Body of pancreas (tissue), 4 donors: ENCODE measurements around the gene USP10. TPM values are rescaled to one million over a fixed set of nuclear protein-coding genes. Genes with fewer than 3 reads are reported as not detected.

Experiments used
- ATAC-seq: fragments of 150-250 bp; one replicate; pipeline ENCODE4 v1.9.1; 2016
- DNase-seq, 4 donors: peaks; one replicate each; pipeline ENCODE4 v3.0.0-alpha.2; 2019
- H3K27ac ChIP-seq, 4 donors: fragments of 200-600 bp; sonication (generic); 1 replicate in 3 of 4; 2 replicates in 1 of 4; pipeline versions ENCODE4 v1.5.1 to v1.6.1; 2016 to 2019; ENCODE audit warnings: mild to moderate bottlenecking in 1 of 4, mixed read lengths in 1 of 4, moderate library complexity in 1 of 4
- H3K27me3 ChIP-seq, 2 donors: fragments of 200-600 bp; sonication (generic); one replicate each; pipeline ENCODE4 v1.6.0; 2016; ENCODE audit warnings: mild to moderate bottlenecking in 1 of 2
- H3K36me3 ChIP-seq, 2 donors: fragments of 200-600 bp; sonication (generic); replicated peaks in 1 of 2; 2 replicates each; pipeline ENCODE4 v1.5.1; 2016; ENCODE audit warnings: low read depth in 2 of 2; ENCODE audit not compliant: insufficient read depth in 1 of 2
- H3K4me1 ChIP-seq: fragments of 200-600 bp; sonication (generic); one replicate; pipeline ENCODE4 v1.6.0; 2016
- H3K4me3 ChIP-seq, 2 donors: fragments of 200-600 bp; sonication (generic); 1 replicate in 1 of 2; 2 replicates in 1 of 2; pipeline ENCODE4 v1.5.1; 2016 to 2019
- H3K9me3 ChIP-seq, 3 donors: fragments of 200-600 bp; sonication (generic); 1 replicate in 2 of 3; 2 replicates in 1 of 3; pipeline ENCODE4 v1.5.1; 2016
- CTCF ChIP-seq, 7 experiments: fragments of 450-650 bp in 4 of 7; fragments of 200-600 bp in 3 of 7; sonication (generic) in 3 of 7; IDR thresholded peaks; one replicate each; pipeline ENCODE4 v1.5.1; 2016 to 2019; ENCODE audit warnings: antibody characterized with exemption in 7 of 7
- POLR2A ChIP-seq, 3 donors: fragments of 450-650 bp; IDR thresholded peaks; one replicate each; pipeline ENCODE4 v1.6.1; 2016; ENCODE audit warnings: antibody characterized with exemption in 3 of 3, mild to moderate bottlenecking in 2 of 3
- WGBS, 2 donors: methylation state at CpG; one replicate each; pipeline ENCODE4 v1.1.5; 2017; 5-methylcytosine and 5-hydroxymethylcytosine counted together
- intact Hi-C: fragments of 100-400 bp; cut with DNase I; formaldehyde crosslinking; loops from one replicate; pipeline ENCODE4 v1.15.1; 2023
- total RNA-seq, 2 donors: library from RNA; depleted of rRNA; stranded (reverse); fragments of >200 nt; gene quantifications; one replicate each; pipeline ENCODE4 v1.1.0, GENCODE V29; 2016

The USP10 gene
- total RNA-seq, 2 donors from 2014 or later = 24.6 to 32.3 TPM

DNA sequence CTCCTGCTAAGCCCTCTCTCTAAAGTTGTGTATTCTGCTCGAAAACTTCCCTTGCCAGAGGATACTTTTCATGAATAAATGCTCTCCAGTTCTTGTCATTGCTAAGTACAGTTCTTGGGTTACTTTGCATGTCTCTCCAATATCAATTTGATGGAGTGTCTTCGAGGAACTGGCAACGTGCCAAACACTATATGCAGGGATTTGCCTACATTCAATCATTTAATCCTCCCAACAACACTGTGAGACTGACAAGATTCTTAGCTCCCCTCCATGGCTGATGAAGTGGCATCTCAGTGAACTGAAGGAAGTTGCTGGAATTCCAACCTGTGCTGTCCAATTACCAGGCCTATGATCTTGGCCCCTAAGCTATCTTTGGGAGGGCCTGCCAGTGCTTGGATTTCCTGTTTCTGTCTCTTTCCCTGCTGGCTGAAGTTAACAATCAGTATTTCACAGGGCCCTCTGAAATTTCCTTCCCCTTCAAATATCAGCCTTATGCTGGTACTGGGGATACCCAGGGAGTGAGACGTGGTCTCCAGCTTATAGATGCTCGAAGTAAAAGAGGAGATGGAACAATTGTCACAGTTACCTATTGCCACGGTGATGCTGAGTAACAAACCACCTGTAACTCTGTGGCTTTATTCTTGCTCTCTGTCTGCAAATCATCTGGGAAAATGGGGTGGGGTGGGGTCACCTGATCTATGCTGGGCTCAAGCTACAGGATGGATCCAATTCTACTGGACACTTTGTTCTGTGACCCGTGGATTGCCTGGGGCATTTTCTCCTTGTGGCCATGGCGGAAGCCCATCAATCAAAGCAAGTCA is 100.6 kb downstream of the USP10 start:
- ATAC-seq (no peak), DNase-seq (no peak)
- H3K27me3 ChIP-seq = no peaks in the 10 kb centered on the region
- H3K36me3 ChIP-seq = no peaks in the 10 kb centered on the region
- no peak overlapping the region for H3K4me3 ChIP-seq
- H3K27ac ChIP-seq = no peak overlapping the region
- no peaks in the 10 kb centered on the region for H3K4me1 ChIP-seq
- no peaks in the 10 kb centered on the region for H3K9me3 ChIP-seq
- WGBS, 2 donors = 62 to 65% methylated on average over 7 to 8 of the region's 8 CpGs
- intact Hi-C loops = no loop called here
- TF ChIP-seq CTCF (IDR thresholded peaks at IDR 0.05) (no peak), POLR2A (IDR thresholded peaks at IDR 0.05) (no peak)

GRCh38 chr16:84803146-84803545 is 103.3 kb downstream of the USP10 start:
- no peaks in the 10 kb centered on the region for H3K36me3 ChIP-seq
- no peaks in the 10 kb centered on the region for H3K9me3 ChIP-seq
- ATAC-seq (no peak), DNase-seq (no peak)
- H3K4me3 ChIP-seq = no peak overlapping the region
- no peaks in the 10 kb centered on the region for H3K27me3 ChIP-seq
- no peak overlapping the region for H3K27ac ChIP-seq
- TF ChIP-seq CTCF (IDR thresholded peaks at IDR 0.05) = no peak
- TF ChIP-seq POLR2A (IDR thresholded peaks at IDR 0.05) = no peak
- 65 to 76% methylated on average over 9 of the region's 9 CpGs for WGBS, 2 donors
- intact Hi-C loops = no loop called here
- no peaks in the 10 kb centered on the region for H3K4me1 ChIP-seq

DNA sequence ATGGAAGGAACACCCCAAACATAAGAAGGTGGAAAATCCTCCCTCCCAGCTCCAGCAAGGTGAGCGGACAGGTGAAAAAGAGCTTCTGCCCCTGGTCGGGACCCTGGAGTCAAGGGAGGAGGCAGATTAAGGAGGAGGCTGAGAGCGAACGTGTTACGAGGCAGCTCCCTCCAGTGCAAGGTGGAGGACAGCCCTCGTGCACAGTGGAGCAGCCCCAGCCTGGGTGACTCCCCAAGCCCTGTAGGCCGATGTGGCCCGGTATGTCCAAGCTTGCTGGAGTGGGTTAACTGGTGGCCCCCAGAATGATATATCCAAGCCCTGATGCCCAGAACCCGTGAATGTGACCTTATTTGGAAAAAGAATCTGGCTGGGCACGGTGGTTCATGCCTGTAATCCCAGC is 104.5 kb downstream of the USP10 start:
- DNase-seq (no peak), ATAC-seq (no peak)
- H3K4me1 ChIP-seq = no peaks in the 10 kb centered on the region
- no peak overlapping the region for H3K27ac ChIP-seq
- intact Hi-C loops = no loop called here
- H3K9me3 ChIP-seq = no peaks in the 10 kb centered on the region
- TF ChIP-seq POLR2A (IDR thresholded peaks at IDR 0.05) (no peak), CTCF (IDR thresholded peaks at IDR 0.05) (no peak)
- no peak overlapping the region for H3K4me3 ChIP-seq
- 84 to 85% methylated on average over 10 of the region's 10 CpGs for WGBS, 2 donors
- H3K36me3 ChIP-seq = no peaks in the 10 kb centered on the region
- no peaks in the 10 kb centered on the region for H3K27me3 ChIP-seq

DNA sequence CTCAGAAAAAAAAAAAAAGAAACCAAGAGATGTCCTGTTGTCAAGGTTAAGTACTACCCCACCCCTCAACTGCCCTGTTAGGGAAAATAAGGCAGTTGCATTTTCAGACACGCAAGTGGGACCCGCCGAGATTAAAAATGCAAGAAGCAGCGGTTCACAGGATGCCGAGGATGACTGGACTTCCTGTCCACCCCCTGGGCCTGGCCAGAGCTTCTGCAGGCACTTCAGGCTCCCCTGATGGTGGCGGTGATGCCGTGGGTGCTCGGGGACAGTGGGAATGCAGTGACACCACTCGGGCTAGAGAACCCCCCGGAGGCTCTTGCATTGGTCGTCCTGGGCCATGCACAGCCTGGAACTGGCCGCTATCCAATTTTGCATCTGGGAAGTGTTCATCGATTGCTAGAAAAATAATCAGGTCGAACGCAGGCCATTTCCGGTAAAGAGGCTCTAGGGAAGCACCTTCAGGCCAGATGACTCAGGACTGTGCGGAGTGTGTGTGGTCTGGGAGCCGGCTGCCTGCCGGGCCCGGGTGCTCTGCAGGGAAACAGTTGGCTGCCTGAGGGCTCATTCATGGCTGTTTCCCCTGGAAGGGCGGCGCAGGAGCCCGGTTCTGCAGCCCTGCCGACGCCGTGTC is 106.6 kb downstream of the USP10 start:
- ATAC-seq (peak; percentile 50), DNase-seq (peak in 2 of 4 donors; percentile 37 to 67)
- Histone ChIP-seq H3K4me1 (no peaks in the 10 kb centered on the region), H3K4me3 (no peak overlapping the region), H3K9me3 (no peaks in the 10 kb centered on the region), H3K27ac (peak overlapping the region in 2 of 4 donors; percentile 0 to 32), H3K27me3 (no peaks in the 10 kb centered on the region), H3K36me3 (no peaks in the 10 kb centered on the region)
- TF ChIP-seq CTCF (IDR thresholded peaks at IDR 0.05) (no peak), POLR2A (IDR thresholded peaks at IDR 0.05) (no peak)
- intact Hi-C loops = no loop called here
- WGBS, 2 donors = 61 to 70% methylated on average over 20 to 26 of the region's 26 CpGs
